Liver (tissue), 9 donors: ENCODE results near the gene SOX6. TPM values are rescaled to one million over a fixed set of nuclear protein-coding genes. Genes with fewer than 3 reads are reported as not detected.

Experiments used
- DNase-seq: peaks from one replicate; pipeline ENCODE4 v3.0.0-alpha.2; 2017; ENCODE audit warnings: low spot score
- H3K27ac ChIP-seq, 2 donors: one replicate each; pipeline ENCODE4 v1.7.0; 2013; ENCODE audit warnings: inconsistent platforms in 2 of 2, low read length in 2 of 2, control low read depth in 1 of 2, low read depth in 1 of 2, mild to moderate bottlenecking in 1 of 2
- H3K27me3 ChIP-seq, 4 donors: one replicate each; pipeline versions ENCODE4 v1.6.1 to v1.7.0; 2013; ENCODE audit warnings: low read length in 3 of 4, inconsistent platforms in 1 of 4, mild to moderate bottlenecking in 1 of 4, moderate library complexity in 1 of 4; ENCODE audit not compliant: control insufficient read depth in 4 of 4, insufficient read depth in 4 of 4
- H3K36me3 ChIP-seq, 4 donors: one replicate each; pipeline versions ENCODE4 v1.6.1 to v1.7.0; 2013; ENCODE audit warnings: low read length in 3 of 4, mild to moderate bottlenecking in 3 of 4, low read depth in 1 of 4, moderate library complexity in 1 of 4; ENCODE audit not compliant: control insufficient read depth in 4 of 4, insufficient read depth in 3 of 4
- H3K4me1 ChIP-seq, 4 donors: one replicate each; pipeline versions ENCODE4 v1.6.1 to v1.7.0; 2013; ENCODE audit warnings: low read length in 3 of 4, mild to moderate bottlenecking in 3 of 4, moderate library complexity in 1 of 4; ENCODE audit not compliant: control insufficient read depth in 4 of 4, insufficient read depth in 4 of 4
- H3K4me3 ChIP-seq, 3 donors: one replicate each; pipeline versions ENCODE4 v1.6.1 to v1.7.0; 2013; ENCODE audit warnings: low read length in 3 of 3, control low read depth in 1 of 3, low read depth in 1 of 3, mild to moderate bottlenecking in 1 of 3
- H3K9ac ChIP-seq, 2 donors: one replicate each; pipeline ENCODE4 v1.7.0; 2013; ENCODE audit warnings: low read length in 2 of 2, mild to moderate bottlenecking in 2 of 2, moderate library complexity in 2 of 2, control low read depth in 1 of 2, low read depth in 1 of 2
- H3K9me3 ChIP-seq, 4 donors: one replicate each; pipeline versions ENCODE4 v1.6.1 to v1.7.0; 2013; ENCODE audit warnings: low read length in 3 of 4; ENCODE audit not compliant: control insufficient read depth in 4 of 4
- ATF3 ChIP-seq: IDR thresholded peaks from 2 replicates; pipeline ENCODE4 v1.6.1; 2016; ENCODE audit warnings: antibody characterized with exemption
- CTCF ChIP-seq: fragments of 150-350 bp; IDR thresholded peaks from 2 replicates; pipeline ENCODE4 v1.5.1; 2017; ENCODE audit warnings: improper control_type of control experiment, low read depth, low read length; ENCODE audit not compliant: missing input control
- EGR1 ChIP-seq, 2 donors: IDR thresholded peaks; 2 replicates each; pipeline ENCODE4 v1.6.1; 2016 to 2018; ENCODE audit warnings: antibody characterized with exemption in 2 of 2, low read depth in 2 of 2
- FOXA1 ChIP-seq: IDR thresholded peaks from 2 replicates; pipeline ENCODE4 v1.6.1; 2016; ENCODE audit warnings: antibody characterized with exemption
- FOXA2 ChIP-seq: IDR thresholded peaks from 2 replicates; pipeline ENCODE4 v1.6.1; 2016; ENCODE audit warnings: antibody characterized with exemption
- GABPA ChIP-seq, 2 donors: IDR thresholded peaks in 1 of 2; conservative IDR thresholded peaks in 1 of 2; 2 replicates each; pipeline ENCODE4 v1.6.1; 2016; ENCODE audit warnings: antibody characterized with exemption in 2 of 2, mild to moderate bottlenecking in 1 of 2, moderate library complexity in 1 of 2
- HNF4A ChIP-seq, 2 donors: conservative IDR thresholded peaks; 2 replicates each; pipeline ENCODE4 v1.6.1; 2016; ENCODE audit warnings: antibody characterized with exemption in 2 of 2, mild to moderate bottlenecking in 2 of 2
- HNF4G ChIP-seq: IDR thresholded peaks from 2 replicates; pipeline ENCODE4 v1.6.1; 2016; ENCODE audit warnings: antibody characterized with exemption
- JUND ChIP-seq, 2 donors: IDR thresholded peaks; 2 replicates each; pipeline ENCODE4 v1.6.1; 2016; ENCODE audit warnings: antibody characterized with exemption in 2 of 2
- MAX ChIP-seq: IDR thresholded peaks from 2 replicates; pipeline ENCODE4 v1.6.1; 2016; ENCODE audit warnings: antibody characterized with exemption
- NR2F2 ChIP-seq: IDR thresholded peaks from 2 replicates; pipeline ENCODE4 v1.6.1; 2016; ENCODE audit warnings: antibody characterized with exemption
- RAD21 ChIP-seq, 2 donors: IDR thresholded peaks; 2 replicates each; pipeline ENCODE4 v1.6.1; 2016; ENCODE audit warnings: antibody characterized with exemption in 2 of 2, mild to moderate bottlenecking in 2 of 2
- REST ChIP-seq: IDR thresholded peaks from 2 replicates; pipeline ENCODE4 v1.6.1; 2016; ENCODE audit warnings: antibody characterized with exemption, mild to moderate bottlenecking
- RXRA ChIP-seq, 2 donors: IDR thresholded peaks; 2 replicates each; pipeline ENCODE4 v1.6.1; 2017 to 2018; ENCODE audit warnings: antibody characterized with exemption in 2 of 2, mild to moderate bottlenecking in 1 of 2
- SP1 ChIP-seq: IDR thresholded peaks from 2 replicates; pipeline ENCODE4 v1.6.1; 2018; ENCODE audit warnings: antibody characterized with exemption, mild to moderate bottlenecking
- TAF1 ChIP-seq: conservative IDR thresholded peaks from 2 replicates; pipeline ENCODE4 v1.6.1; 2016; ENCODE audit warnings: antibody characterized with exemption, mild to moderate bottlenecking
- YY1 ChIP-seq: IDR thresholded peaks from 2 replicates; pipeline ENCODE4 v1.6.1; 2016; ENCODE audit warnings: antibody characterized with exemption, mild to moderate bottlenecking
- ZBTB33 ChIP-seq: IDR thresholded peaks from 2 replicates; pipeline ENCODE4 v1.6.1; 2016; ENCODE audit warnings: antibody characterized with exemption
- WGBS: extraction: QIAGEN DNeasy Blood & Tissue Kit; methylation state at CpG from one replicate; pipeline ENCODE4 v1.1.7; 2013; 5-methylcytosine and 5-hydroxymethylcytosine counted together
- polyA plus RNA-seq, 2 donors: library from polyadenylated mRNA; stranded (reverse) in 1 of 2; unstranded in 1 of 2; fragments of 200-250 nt in 1 of 2; fragments of >200 nt in 1 of 2; fragmentation: Nextera tagmentation in 1 of 2; extraction: Ambion mirVana in 1 of 2; gene quantifications; one replicate each; pipeline versions ENCODE4 v1.2.1 to v1.2.3, GENCODE V29; 2013 to 2015
- total RNA-seq, 2 donors: library from RNA; depleted of rRNA; stranded (reverse); fragments of >200 nt; gene quantifications; one replicate each; pipeline ENCODE4 v1.2.3, GENCODE V29; 2014
- donor health status: healthy.
- donor health status: healthy.
- donor health status: healthy.
- donor health status: healthy.
- donor health status: healthy.

SOX6 gene
- total and polyA plus RNA-seq, 4 donors, result 2.4 to 111 (median 14.8) TPM

GRCh38 chr11:16012125-16012751 is 344.1 kb downstream of the SOX6 start:
- H3K36me3 ChIP-seq, result peaks cover 0 to 2% (median 0%) of the 10 kb centered on the region in 4 donors
- H3K4me3 ChIP-seq, result no peak overlapping the region
- no peaks in the 10 kb centered on the region for H3K27me3 ChIP-seq
- H3K4me1 ChIP-seq, result peaks cover 0 to 2% (median under 1%) of the 10 kb centered on the region in 4 donors
- no peaks in the 10 kb centered on the region for H3K9me3 ChIP-seq
- no peak overlapping the region for H3K9ac ChIP-seq
- 64% methylated on average over 6 of the region's 6 CpGs for WGBS
- H3K27ac ChIP-seq, result no peak overlapping the region
- TF ChIP-seq FOXA1 (no peak), REST (no peak), SP1 (no peak), MAX (no peak), YY1 (no peak), NR2F2 (no peak), EGR1 (IDR thresholded peaks at IDR 0.05; ENCODE audit: low read depth in 2 of 2) (no peak), JUND (IDR thresholded peaks at IDR 0.05) (no peak), RXRA (IDR thresholded peaks at IDR 0.05) (no peak), HNF4G (no peak)
- DNase-seq, result no peak

- Histone ChIP-seq H3K27ac (no peak overlapping the region), H3K27me3 (no peaks in the 10 kb centered on the region), H3K9ac (no peak overlapping the region), H3K4me1 (peaks cover 0 to 2% (median under 1%) of the 10 kb centered on the region in 4 donors), H3K4me3 (no peak overlapping the region), H3K9me3 (no peaks in the 10 kb centered on the region), H3K36me3 (peaks cover 0 to 4% (median 0%) of the 10 kb centered on the region in 4 donors)
- no peak for DNase-seq
- TF ChIP-seq ATF3, result no peak
- no peak for TF ChIP-seq HNF4A (conservative IDR thresholded peaks at IDR 0.05)
- TF ChIP-seq GABPA (IDR thresholded peaks at IDR 0.05 in 1 of 2, conservative IDR thresholded peaks at IDR 0.05 in 1 of 2), result no peak
- no peak for TF ChIP-seq FOXA2
- TF ChIP-seq RAD21 (IDR thresholded peaks at IDR 0.05), result no peak
- TF ChIP-seq ZBTB33, result no peak
- TF ChIP-seq RXRA (IDR thresholded peaks at IDR 0.05), result no peak
- no peak for TF ChIP-seq TAF1
- no peak for TF ChIP-seq CTCF
- no peak for TF ChIP-seq REST
- no peak for TF ChIP-seq HNF4G
- TF ChIP-seq FOXA1, result no peak
- TF ChIP-seq YY1, result no peak
- TF ChIP-seq JUND (IDR thresholded peaks at IDR 0.05), result no peak
- no peak for TF ChIP-seq MAX
- TF ChIP-seq SP1, result no peak
- no peak for TF ChIP-seq EGR1 (IDR thresholded peaks at IDR 0.05; ENCODE audit: low read depth in 2 of 2)
Measured at GRCh38 chr11:16011396-16011795, 344.9 kb downstream of the SOX6 start.
